Activated CD4-positive, CD25-positive, alpha-beta regulatory T cell (primary cell): Measurements from ENCODE around the gene ESD.

Experiments used
- DNase-seq, 4 experiments: peaks; one replicate each; lab custom pipeline; 2025; lab: John Stamatoyannopoulos, UW

Gene ESD

GRCh38 chr13:46745706-46746105 lies 51.3 kb downstream of the ESD start:
- no peak for DNase-seq

DNA sequence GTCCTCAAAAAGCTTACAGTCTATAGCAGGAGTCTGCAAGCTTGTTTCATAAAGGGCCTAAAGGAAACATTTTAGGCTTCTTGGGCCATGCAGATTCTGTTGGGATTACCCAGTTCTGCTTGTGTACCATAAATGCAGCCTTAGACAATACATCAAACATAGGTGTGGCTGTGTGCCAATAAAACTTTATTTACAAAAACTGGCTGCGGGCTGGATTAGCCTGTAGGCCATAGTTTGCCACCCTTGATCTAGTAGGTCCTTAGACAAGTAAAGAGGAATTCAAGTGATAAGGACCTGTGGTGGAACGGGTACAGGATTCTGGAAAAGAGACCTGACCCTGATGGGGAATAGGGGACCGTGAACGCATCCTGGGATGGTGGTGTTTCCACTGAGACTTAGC lies 51.9 kb downstream of the ESD start:
- DNase-seq: no peak

DNA sequence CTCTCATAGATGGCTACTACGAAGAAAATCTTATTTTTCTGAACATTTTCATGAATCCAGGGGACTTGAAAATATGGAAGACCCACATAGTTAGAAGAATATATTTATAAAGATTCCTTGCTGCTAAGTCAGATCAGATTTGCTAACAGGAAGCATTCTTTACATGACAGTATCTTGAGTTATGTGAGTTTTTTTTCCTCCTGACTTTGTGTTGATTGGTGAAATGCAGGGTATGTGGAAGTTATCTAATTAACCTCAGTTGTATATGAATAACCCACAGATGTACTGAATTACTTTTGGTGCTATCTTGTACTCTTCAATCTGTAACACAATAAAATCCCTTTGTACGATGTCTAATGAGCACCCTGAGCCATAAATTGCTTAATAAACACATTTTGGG lies 53.8 kb downstream of the ESD start:
- DNase-seq: no peak

DNA sequence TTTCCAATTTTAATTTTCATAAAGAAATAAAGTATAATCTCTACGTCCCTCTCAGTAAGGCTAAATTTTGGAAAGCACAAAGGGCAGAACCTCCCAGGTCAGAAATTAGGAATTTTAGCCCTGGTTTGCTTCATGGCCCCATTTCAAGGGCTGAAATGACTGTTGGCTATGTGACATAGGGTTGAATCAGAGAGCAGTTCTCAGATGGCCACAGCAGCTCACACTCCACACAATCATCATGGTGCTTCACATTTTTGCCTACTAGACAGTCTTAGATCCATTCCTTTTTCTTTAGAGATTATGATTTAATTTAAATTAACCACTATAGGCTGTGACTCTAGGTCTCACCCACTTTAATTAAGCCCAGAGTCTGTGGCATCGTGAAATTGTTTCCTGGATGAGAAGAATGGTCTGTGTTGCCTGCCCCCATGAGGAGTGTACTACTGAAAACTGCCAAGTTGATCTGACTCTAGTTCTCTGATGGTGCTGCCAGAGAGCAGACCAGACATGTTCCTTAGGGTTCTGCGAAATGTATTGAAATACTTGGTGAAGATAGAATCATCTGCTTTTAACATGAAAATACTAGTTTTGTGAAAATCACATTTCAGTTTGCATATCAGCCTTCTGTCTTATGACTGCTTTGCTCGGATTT lies 57.4 kb downstream of the ESD start:
- no peak for DNase-seq

GRCh38 chr13:46738766-46739165 lies 58.2 kb downstream of the ESD start:
- DNase-seq: no peak

GRCh38 chr13:46738055-46738454 lies 58.9 kb downstream of the ESD start:
- no peak for DNase-seq

GRCh38 chr13:46736541-46737310 lies 60.2 kb downstream of the ESD start:
- no peak for DNase-seq

- no peak for DNase-seq
These were observed 61.5 kb downstream of the ESD start for GRCh38 chr13:46735425-46735824.

GRCh38 chr13:46731535-46731934 lies 65.4 kb downstream of the ESD start:
- DNase-seq: no peak

DNA sequence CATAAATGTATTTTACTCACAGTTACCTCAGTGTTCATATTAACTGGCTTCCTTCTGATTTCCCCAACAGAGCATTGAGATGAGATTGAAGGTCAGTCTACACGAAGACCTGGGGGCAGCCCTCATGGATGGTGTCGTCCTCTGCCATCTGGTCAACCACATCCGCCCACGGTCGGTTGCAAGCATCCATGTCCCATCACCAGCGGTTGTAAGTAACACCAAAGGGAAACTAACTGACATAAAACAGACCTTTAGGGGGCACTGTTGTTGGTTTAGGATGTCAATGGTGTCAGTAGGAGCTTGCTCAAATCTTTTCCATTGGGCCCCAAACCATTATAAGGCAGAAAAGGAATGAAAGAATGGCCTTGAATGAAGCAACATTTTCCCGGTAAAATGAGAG lies 68.2 kb downstream of the ESD start:
- DNase-seq: no peak

GRCh38 chr13:46726347-46726746 lies 70.6 kb downstream of the ESD start:
- no peak for DNase-seq
